GM10266 (cell line): Measurements from ENCODE around the gene MIAT.

ENCODE experiments used
- DNase-seq: peaks from one replicate; pipeline ENCODE4 v3.0.0; 2012; ENCODE audit errors: extremely low spot score
- CTCF ChIP-seq: IDR thresholded peaks from 2 replicates; pipeline ENCODE4 v1.5.1; 2012; ENCODE audit warnings: mild to moderate bottlenecking, low read depth; ENCODE audit not compliant: control insufficient read depth, insufficient read depth; ENCODE audit errors: missing control alignments

MIAT gene

GRCh38 chr22:26614322-26614721 lies 43.1 kb upstream of the MIAT start:
- no peak for TF ChIP-seq CTCF
- DNase-seq: no peak

- no peak for TF ChIP-seq CTCF
- DNase-seq: peak; percentile 35
Observed at GRCh38 chr22:26615149-26615548, 42.2 kb upstream of the MIAT start.

- no peak for DNase-seq
- no peak for TF ChIP-seq CTCF
Observed at GRCh38 chr22:26615830-26616435, 41.5 kb upstream of the MIAT start.

GRCh38 chr22:26616650-26617049 lies 40.7 kb upstream of the MIAT start:
- no peak for TF ChIP-seq CTCF
- no peak for DNase-seq

- TF ChIP-seq CTCF: no peak
- no peak for DNase-seq
Observed at GRCh38 chr22:26617271-26618199, 39.9 kb upstream of the MIAT start, which contains the start of gene CRYBB1. CRYBB1 (minus strand) TSS chr22:26618027; CDS start chr22:26616319, 1,708 bp downstream.

GRCh38 chr22:26618455-26618854 lies 38.9 kb upstream of the MIAT start:
- no peak for TF ChIP-seq CTCF

GRCh38 chr22:26619510-26619909 lies 37.9 kb upstream of the MIAT start:
- DNase-seq: no peak
- no peak for TF ChIP-seq CTCF

More at GRCh38 chr22:26618455-26618854, 38.9 kb upstream of the MIAT start:
- DNase-seq: no peak
